GM12801 (cell line): ENCODE results near the gene KRT10.

ENCODE experiments used
- CTCF ChIP-seq: IDR thresholded peaks from one replicate; pipeline ENCODE4 v1.5.1; 2011; ENCODE audit warnings: control low read depth; ENCODE audit not compliant: insufficient read length; ENCODE audit errors: extremely low read depth

KRT10 gene

DNA sequence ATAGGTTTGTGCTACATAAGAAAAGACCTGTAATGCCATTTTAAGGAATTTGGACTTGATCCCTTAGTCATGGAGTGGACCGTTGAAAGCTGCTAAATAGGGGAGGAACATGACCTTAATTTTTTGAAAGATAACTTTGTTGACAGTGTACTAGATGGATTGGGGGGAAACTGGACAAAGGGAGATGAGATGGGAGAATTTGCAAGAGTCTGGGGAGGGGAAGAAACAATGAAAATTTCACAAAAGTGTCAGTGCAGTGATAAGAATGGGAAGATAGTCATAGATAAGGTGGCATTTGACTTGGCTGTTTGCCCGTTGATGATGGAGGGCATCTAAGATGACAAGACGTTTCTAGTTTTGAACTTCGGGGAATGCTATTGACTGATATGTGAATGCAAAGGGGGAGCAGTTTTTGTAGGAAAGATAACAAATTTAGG lies 22.3 kb upstream of the KRT10 start:
- TF ChIP-seq CTCF, result no peak

- TF ChIP-seq CTCF, result no peak
Measured at GRCh38 chr17:40843242-40843641, 20.8 kb upstream of the KRT10 start.

- TF ChIP-seq CTCF, result no peak
Measured at GRCh38 chr17:40841246-40841645, 18.8 kb upstream of the KRT10 start.

GRCh38 chr17:40839194-40839593 lies 16.8 kb upstream of the KRT10 start:
- no peak for TF ChIP-seq CTCF

GRCh38 chr17:40836020-40836419 lies 13.6 kb upstream of the KRT10 start:
- TF ChIP-seq CTCF, result no peak

DNA sequence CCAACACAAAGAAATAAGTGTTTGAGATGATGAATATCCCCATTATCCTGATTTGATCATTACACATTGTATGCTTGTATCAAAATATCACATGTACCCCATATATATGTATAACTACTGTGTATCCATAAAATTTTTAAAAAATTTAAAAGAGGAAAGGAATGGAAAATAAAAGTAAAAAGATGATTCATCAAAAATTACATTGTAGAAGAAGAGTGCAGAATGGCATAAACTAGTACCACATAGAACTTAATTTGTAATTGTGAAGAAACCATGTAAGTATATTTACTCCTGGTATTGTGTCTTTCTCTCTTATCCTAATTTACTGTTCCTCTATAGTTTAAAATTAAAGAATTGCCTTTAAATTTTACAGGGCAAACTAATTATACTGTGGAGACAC lies 11.5 kb upstream of the KRT10 start:
- TF ChIP-seq CTCF, result no peak

- no peak for TF ChIP-seq CTCF
Measured at GRCh38 chr17:40832840-40833239, 10.4 kb upstream of the KRT10 start.
